Right atrium auricular region (tissue), 2 donors: ENCODE measurements around the gene HABP4. TPM values are rescaled to one million over a fixed set of nuclear protein-coding genes. Genes with fewer than 3 reads are reported as not detected.
A peak's percentile ranks its signal among the peaks of the same experiment; 100 is the strongest.

Experiments used
- DNase-seq: peaks from one replicate; pipeline ENCODE4 v3.0.0-alpha.2; 2019; ENCODE audit warnings: low spot score
- H3K27ac ChIP-seq, 2 donors: fragments of 200-600 bp; sonication (generic); 1 replicate in 1 of 2; 2 replicates in 1 of 2; pipeline ENCODE4 v1.5.1; 2016 to 2019
- H3K27me3 ChIP-seq, 2 donors: fragments of 200-600 bp; sonication (generic); one replicate each; pipeline versions ENCODE4 v1.5.1 to v1.6.0; 2017 to 2019
- H3K36me3 ChIP-seq: fragments of 200-600 bp; sonication (generic); one replicate; pipeline ENCODE4 v1.5.1; 2016
- H3K4me1 ChIP-seq, 2 donors: fragments of 200-600 bp; sonication (generic); one replicate each; pipeline versions ENCODE4 v1.5.1 to v1.6.0; 2017 to 2019
- H3K4me3 ChIP-seq, 2 donors: fragments of 200-600 bp; sonication (generic); 1 replicate in 1 of 2; 2 replicates in 1 of 2; pipeline ENCODE4 v1.5.1; 2017 to 2019; ENCODE audit warnings: mild to moderate bottlenecking in 1 of 2, moderate library complexity in 1 of 2
- H3K9me3 ChIP-seq, 2 donors: fragments of 200-600 bp; sonication (generic); one replicate each; pipeline ENCODE4 v1.5.1; 2019
- total RNA-seq, 2 donors: library from RNA; depleted of rRNA; stranded (reverse); fragments of >200 nt; gene quantifications; one replicate each; pipeline ENCODE4 v1.1.0, GENCODE V29; 2016
- TF ChIP-seq, protein P1 (sequence below), 2 donors: fragments of 200-600 bp; sonication (generic); IDR thresholded peaks; one replicate each; pipeline ENCODE4 v1.5.1; 2019; ENCODE audit warnings: antibody characterized with exemption in 2 of 2

HABP4 gene
- total RNA-seq, 2 donors from 2014 or later, result 16.5 to 20.5 TPM

DNA sequence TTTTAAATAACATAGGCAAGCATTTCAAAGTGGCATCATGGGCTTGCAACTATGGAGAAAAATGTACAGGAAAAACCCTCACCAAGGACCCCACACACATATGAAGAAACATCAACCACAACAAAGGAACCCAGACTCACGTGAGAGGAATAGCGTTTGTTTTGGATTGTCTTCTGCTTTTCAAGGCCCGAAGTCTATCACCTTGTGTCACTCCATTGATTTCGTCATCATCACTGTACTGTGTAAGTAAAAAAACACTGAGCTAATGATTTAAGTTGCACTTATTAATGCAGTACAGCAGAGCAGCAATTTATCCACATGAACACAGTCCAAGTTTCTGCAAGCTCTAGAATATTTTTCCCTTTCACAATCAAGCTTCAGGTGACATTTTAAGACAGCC is 72.4 kb downstream of the HABP4 start:
- Histone ChIP-seq H3K4me1 (peaks cover 0 to 7% of the 10 kb centered on the region in 2 donors), H3K27ac (peak overlapping the region; percentile 75), H3K9me3 (no peaks in the 10 kb centered on the region), H3K36me3 (no peaks in the 10 kb centered on the region), H3K27me3 (no peaks in the 10 kb centered on the region), H3K4me3 (no peak overlapping the region)
- TF ChIP-seq, protein P1, sequence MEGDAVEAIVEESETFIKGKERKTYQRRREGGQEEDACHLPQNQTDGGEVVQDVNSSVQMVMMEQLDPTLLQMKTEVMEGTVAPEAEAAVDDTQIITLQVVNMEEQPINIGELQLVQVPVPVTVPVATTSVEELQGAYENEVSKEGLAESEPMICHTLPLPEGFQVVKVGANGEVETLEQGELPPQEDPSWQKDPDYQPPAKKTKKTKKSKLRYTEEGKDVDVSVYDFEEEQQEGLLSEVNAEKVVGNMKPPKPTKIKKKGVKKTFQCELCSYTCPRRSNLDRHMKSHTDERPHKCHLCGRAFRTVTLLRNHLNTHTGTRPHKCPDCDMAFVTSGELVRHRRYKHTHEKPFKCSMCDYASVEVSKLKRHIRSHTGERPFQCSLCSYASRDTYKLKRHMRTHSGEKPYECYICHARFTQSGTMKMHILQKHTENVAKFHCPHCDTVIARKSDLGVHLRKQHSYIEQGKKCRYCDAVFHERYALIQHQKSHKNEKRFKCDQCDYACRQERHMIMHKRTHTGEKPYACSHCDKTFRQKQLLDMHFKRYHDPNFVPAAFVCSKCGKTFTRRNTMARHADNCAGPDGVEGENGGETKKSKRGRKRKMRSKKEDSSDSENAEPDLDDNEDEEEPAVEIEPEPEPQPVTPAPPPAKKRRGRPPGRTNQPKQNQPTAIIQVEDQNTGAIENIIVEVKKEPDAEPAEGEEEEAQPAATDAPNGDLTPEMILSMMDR (IDR thresholded peaks at IDR 0.05), result no peak
- no peak for DNase-seq

DNA sequence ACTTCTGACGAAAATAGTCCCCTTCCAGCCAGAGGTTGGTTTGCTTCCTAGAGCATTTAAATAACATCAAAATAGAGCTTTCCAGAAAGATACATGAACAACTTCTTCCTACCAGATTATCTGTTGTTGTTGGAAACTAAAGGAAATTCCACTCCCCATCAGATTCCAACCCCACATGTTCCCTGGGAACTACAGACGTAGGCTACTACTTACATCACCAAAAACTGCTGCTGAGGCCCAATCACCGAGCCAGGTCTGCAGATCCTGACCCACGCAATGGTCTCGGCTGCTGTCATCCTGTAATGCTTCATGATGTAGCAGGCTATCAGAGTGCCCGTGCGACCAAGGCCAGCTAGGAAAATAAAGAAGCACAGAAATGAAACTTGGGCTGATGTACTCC is 73.4 kb downstream of the HABP4 start:
- Histone ChIP-seq H3K9me3 (no peaks in the 10 kb centered on the region), H3K36me3 (no peaks in the 10 kb centered on the region), H3K4me1 (peaks cover 0 to 7% of the 10 kb centered on the region in 2 donors), H3K4me3 (no peak overlapping the region), H3K27ac (peak overlapping the region; percentile 75), H3K27me3 (no peaks in the 10 kb centered on the region)
- peak; percentile 93 for DNase-seq
- TF ChIP-seq, protein P1 (IDR thresholded peaks at IDR 0.05), result no peak

DNA sequence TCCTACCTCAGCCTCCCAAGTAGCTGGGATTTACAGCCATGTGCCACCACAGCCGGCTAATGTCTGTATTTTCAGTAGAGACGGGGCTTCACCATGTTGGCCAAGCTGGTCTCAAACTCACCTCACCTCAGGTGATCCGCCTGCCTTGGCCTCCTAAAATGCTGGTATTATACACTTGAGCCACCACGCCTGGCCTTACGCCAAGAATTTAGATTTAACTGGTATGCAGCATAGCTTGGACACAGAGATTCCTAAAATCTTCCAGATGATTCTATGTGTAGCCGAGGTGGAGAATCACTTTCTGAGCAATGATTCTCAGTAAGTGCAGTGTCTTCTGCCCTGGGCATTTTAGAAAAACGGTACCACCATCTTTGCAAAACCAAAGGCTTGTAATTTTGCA is 74.1 kb downstream of the HABP4 start:
- DNase-seq, result no peak
- no peak overlapping the region for H3K4me3 ChIP-seq
- no peaks in the 10 kb centered on the region for H3K9me3 ChIP-seq
- H3K27ac ChIP-seq, result peak overlapping the region; percentile 75
- no peaks in the 10 kb centered on the region for H3K27me3 ChIP-seq
- H3K36me3 ChIP-seq, result no peaks in the 10 kb centered on the region
- H3K4me1 ChIP-seq, result peaks cover 0 to 7% of the 10 kb centered on the region in 2 donors
- TF ChIP-seq, protein P1 (IDR thresholded peaks at IDR 0.05), result no peak

DNA sequence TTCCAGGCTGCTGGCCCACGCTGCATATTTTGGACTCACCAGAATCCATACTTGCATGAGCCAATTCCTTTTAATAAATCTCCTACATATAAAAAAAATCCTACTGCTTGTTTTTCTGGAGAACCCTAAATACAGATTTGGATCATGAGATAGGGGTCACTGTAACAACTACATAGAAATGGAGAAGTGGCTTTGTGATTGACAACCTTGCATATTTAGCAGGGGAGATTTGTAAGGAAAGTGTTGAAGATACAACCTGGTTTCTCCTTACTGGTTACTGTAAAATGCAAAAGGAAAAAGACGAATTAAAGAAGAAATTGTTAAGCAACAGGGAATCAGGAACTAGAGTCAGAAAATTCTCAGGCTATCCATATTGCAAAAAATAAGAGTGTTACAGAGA is 74.8 kb downstream of the HABP4 start:
- Histone ChIP-seq H3K36me3 (no peaks in the 10 kb centered on the region), H3K4me1 (peaks cover 0 to 7% of the 10 kb centered on the region in 2 donors), H3K4me3 (no peak overlapping the region), H3K27ac (peak overlapping the region in 1 of 2 donors; percentile 75), H3K9me3 (no peaks in the 10 kb centered on the region), H3K27me3 (no peaks in the 10 kb centered on the region)
- no peak for DNase-seq
- TF ChIP-seq, protein P1 (IDR thresholded peaks at IDR 0.05), result no peak

DNA sequence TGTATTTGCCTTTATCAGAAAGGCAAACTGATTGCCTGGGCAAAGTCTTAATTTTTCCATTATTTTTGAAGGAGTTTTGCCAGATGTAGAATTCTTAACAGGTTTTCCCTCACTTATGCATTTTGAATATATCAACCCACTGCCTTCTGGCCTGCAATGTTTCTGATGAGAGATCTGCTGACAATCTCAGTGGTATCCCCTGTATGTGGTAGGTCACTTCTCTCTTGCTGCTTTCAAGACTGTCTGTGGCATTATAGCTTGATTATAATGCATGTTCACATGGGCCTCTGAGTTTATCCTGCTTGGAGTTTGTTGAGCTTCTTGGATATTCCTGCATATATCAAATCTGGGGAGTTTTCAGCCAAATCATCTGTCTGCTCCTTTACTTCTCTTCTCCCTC is 82.2 kb downstream of the HABP4 start:
- H3K27ac ChIP-seq, result no peak overlapping the region
- H3K9me3 ChIP-seq, result no peaks in the 10 kb centered on the region
- no peaks in the 10 kb centered on the region for H3K4me1 ChIP-seq
- DNase-seq, result no peak
- H3K4me3 ChIP-seq, result no peak overlapping the region
- no peaks in the 10 kb centered on the region for H3K27me3 ChIP-seq
- TF ChIP-seq, protein P1 (IDR thresholded peaks at IDR 0.05), result no peak
- H3K36me3 ChIP-seq, result peaks cover 27% of the 10 kb centered on the region

DNA sequence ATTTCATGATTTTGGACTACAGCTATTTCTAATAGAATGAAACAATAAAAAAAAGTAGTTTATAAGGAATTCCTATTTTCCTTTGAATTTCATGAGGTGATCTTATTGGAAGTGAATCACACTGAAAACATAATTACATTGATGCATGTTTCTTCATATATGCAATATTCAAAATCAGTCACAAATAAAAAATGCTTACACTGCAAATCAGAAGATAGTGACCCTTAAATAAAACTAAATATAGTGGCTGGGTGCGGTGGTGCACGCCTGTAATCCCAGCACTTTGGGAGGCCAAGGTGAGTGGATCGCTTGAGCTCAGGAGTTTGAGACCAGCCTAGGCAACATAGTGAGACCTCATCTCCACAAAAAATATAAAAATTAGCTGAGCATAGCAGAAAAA is 90.1 kb downstream of the HABP4 start:
- H3K4me3 ChIP-seq, result no peak overlapping the region
- no peaks in the 10 kb centered on the region for H3K4me1 ChIP-seq
- peaks cover 16% of the 10 kb centered on the region for H3K36me3 ChIP-seq
- H3K27me3 ChIP-seq, result no peaks in the 10 kb centered on the region
- DNase-seq, result no peak
- H3K9me3 ChIP-seq, result no peaks in the 10 kb centered on the region
- TF ChIP-seq, protein P1 (IDR thresholded peaks at IDR 0.05), result no peak
- no peak overlapping the region for H3K27ac ChIP-seq
